Muscle layer of colon (tissue), 2 donors: ENCODE data around the gene ZNF202.
"Not testable (repeated sequence)": the region's sequence is repeated elsewhere in the genome, so short reads cannot be mapped to it uniquely, and the experiment has no call there.

Experiments
- H3K27ac ChIP-seq: one replicate; pipeline ENCODE4 v1.7.0; 2013; ENCODE audit warnings: low read depth, mild to moderate bottlenecking, low read length, moderate library complexity
- H3K27me3 ChIP-seq, 2 donors: one replicate each; pipeline ENCODE4 v1.7.0; 2013; ENCODE audit warnings: low read length in 2 of 2, mild to moderate bottlenecking in 2 of 2; ENCODE audit not compliant: insufficient read depth in 2 of 2, control insufficient read depth in 1 of 2
- H3K36me3 ChIP-seq: one replicate; pipeline ENCODE4 v1.7.0; 2013; ENCODE audit warnings: mild to moderate bottlenecking, low read length; ENCODE audit not compliant: insufficient read depth
- H3K4me1 ChIP-seq: one replicate; pipeline ENCODE4 v1.7.0; 2013; ENCODE audit warnings: mild to moderate bottlenecking, low read length; ENCODE audit not compliant: insufficient read depth
- H3K4me3 ChIP-seq, 2 donors: one replicate each; pipeline ENCODE4 v1.7.0; 2013; ENCODE audit warnings: low read length in 2 of 2, low read depth in 1 of 2, mild to moderate bottlenecking in 1 of 2, moderate library complexity in 1 of 2
- H3K9ac ChIP-seq: one replicate; pipeline ENCODE4 v1.7.0; 2013; ENCODE audit warnings: low read length
- H3K9me3 ChIP-seq: one replicate; pipeline ENCODE4 v1.7.0; 2013; ENCODE audit warnings: mild to moderate bottlenecking, low read length
- donor health status: abdominal sarcoma.
- donor health status: Adenocarcinoma of cecum.

Gene ZNF202

DNA sequence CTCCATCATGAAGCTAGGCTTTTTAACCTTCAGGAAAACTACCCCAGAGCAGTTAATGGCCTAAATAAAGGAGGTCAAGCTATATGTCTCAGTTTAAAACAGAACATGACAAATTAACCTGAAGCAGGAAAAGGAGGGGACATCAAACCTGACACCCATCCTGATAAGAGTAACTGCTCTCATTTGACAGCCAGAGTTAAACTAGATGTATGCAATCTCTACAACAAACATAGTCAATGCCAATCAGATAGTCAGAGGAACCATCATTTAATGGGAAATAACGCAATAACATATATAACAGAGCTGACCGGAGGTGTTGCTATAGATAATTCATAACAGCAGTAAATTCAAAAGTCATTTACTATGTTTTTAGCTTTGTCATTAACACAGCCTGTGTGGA is 3.1 kb downstream of the ZNF202 start:
- H3K9ac ChIP-seq = no peak overlapping the region
- H3K27ac ChIP-seq = no peak overlapping the region
- H3K36me3 ChIP-seq = peaks cover 4% of the 10 kb centered on the region
- no peaks in the 10 kb centered on the region for H3K9me3 ChIP-seq
- no peaks in the 10 kb centered on the region for H3K27me3 ChIP-seq
- H3K4me1 ChIP-seq = peaks cover 16% of the 10 kb centered on the region
- no peak overlapping the region for H3K4me3 ChIP-seq

DNA sequence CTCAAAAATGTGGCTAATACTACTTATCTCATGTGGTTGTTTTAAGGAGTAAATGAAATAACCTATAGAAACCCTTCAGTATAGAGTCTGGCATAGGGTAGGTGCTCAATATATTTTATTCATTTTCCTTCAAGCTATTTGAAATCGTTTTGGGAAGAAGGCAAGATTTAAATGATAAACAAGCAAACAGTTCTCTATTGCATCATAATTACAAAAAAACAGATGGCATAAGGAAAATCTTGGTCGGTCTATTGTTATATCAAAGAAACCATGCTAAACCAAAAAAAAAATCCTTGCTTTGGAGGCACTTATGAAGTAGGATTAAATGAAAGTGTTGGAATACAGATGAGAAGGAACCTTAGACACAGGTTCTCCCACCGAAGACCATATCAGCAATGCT is 4.7 kb downstream of the ZNF202 start:
- no peak overlapping the region for H3K27ac ChIP-seq
- H3K9me3 ChIP-seq = no peaks in the 10 kb centered on the region
- peaks cover 4% of the 10 kb centered on the region for H3K36me3 ChIP-seq
- H3K4me1 ChIP-seq = peaks cover 8% of the 10 kb centered on the region
- no peak overlapping the region for H3K4me3 ChIP-seq
- no peak overlapping the region for H3K9ac ChIP-seq
- no peaks in the 10 kb centered on the region for H3K27me3 ChIP-seq

DNA sequence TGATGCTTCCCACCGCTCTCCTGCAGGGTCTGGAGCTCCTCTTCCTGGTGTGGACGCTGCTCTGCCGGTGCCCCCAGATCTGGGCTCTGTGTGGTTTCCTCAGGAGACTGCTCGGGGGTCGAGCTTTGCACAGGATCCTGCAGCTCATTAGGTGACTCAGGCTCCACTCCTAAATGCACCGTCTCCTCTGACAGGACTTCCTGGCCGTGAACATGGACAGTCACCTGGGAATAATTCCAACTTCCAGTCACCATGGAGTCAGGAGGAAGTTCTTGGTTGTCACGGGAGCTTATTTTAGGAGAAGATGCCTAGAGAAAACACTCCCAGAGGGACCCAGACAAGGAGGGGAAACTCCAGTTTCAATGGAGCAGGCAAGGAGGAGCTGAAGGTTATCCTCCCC is 11.9 kb downstream of the ZNF202 start:
- Histone ChIP-seq H3K9ac (no peak overlapping the region), H3K27ac (no peak overlapping the region), H3K36me3 (peaks cover 70% of the 10 kb centered on the region), H3K4me1 (no peaks in the 10 kb centered on the region), H3K27me3 (no peaks in the 10 kb centered on the region), H3K9me3 (no peaks in the 10 kb centered on the region), H3K4me3 (no peak overlapping the region)

DNA sequence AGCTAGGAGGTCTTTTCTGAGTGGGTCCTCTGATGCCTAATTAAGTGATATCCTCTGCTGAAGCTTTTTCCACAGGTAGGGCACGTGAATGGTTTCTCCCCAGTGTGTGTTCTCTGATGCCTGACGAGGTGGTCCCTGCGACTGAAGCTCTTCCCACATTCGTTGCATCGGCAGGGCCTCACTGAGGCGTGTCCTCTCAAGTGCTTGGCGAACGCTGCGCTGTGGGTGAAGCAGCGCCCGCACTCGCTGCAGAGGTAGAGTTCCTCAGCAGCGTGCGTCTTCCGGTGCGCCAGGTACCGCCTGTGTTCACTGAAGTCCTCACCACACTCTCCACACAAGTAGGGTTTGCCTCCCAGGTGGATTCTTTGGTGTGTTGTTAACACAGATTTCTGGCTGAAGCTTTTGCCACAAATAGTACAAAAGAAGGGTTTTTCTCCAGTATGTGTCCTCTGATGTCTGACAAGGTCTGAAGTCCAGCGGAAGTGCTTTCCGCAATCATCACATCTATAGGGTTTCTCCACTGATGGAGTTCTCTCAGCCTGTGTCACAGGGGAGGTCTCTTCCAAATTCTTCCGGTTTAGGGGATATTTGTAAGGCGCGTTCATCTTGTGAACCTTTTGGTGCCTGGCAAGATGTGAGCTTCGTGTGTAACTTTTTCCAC is 15.3 kb downstream of the ZNF202 start:
- peaks cover 73% of the 10 kb centered on the region for H3K36me3 ChIP-seq
- no peak overlapping the region for H3K9ac ChIP-seq

DNA sequence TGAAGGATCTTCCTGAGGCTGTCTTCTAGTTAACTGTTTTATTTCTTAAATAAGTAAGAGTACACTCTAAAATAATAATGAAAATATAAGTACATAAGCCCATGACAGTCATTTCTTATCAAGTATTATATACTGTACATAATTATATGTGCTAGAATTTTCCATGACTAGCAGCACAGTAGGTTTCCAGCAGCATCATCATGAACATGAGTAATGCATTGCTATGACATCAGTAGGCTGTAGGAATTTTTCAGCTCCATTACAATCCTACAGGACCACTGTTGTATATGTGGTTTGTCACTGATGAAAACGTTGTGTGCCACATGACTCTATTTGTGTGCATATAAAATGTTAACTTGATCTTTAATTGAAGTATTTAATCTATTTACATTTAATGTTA is 22.0 kb downstream of the ZNF202 start:
- H3K9me3 ChIP-seq = no peaks in the 10 kb centered on the region
- no peak overlapping the region for H3K27ac ChIP-seq
- H3K9ac ChIP-seq = no peak overlapping the region
- H3K36me3 ChIP-seq = peaks cover 6% of the 10 kb centered on the region
- H3K4me3 ChIP-seq = no peak overlapping the region
- H3K4me1 ChIP-seq = no peaks in the 10 kb centered on the region
- H3K27me3 ChIP-seq = no peaks in the 10 kb centered on the region

More for the DNA sequence above, 15.3 kb downstream of the ZNF202 start:
- Histone ChIP-seq H3K27ac (no peak overlapping the region), H3K9me3 (no peaks in the 10 kb centered on the region), H3K4me1 (no peaks in the 10 kb centered on the region), H3K4me3 (no peak overlapping the region), H3K27me3 (no peaks in the 10 kb centered on the region)

- H3K9me3 ChIP-seq = no peaks in the 10 kb centered on the region
- no peak overlapping the region for H3K9ac ChIP-seq
- H3K4me3 ChIP-seq = no peak overlapping the region
- H3K27ac ChIP-seq = no peak overlapping the region
- no peaks in the 10 kb centered on the region for H3K4me1 ChIP-seq
- H3K36me3 ChIP-seq = no peaks in the 10 kb centered on the region
- H3K27me3 ChIP-seq = no peaks in the 10 kb centered on the region
Measured at GRCh38 chr11:123718469-123718868, 23.0 kb downstream of the ZNF202 start.

- no peaks in the 10 kb centered on the region for H3K9me3 ChIP-seq
- H3K4me3 ChIP-seq = no peak overlapping the region
- no peak overlapping the region for H3K9ac ChIP-seq
- no peaks in the 10 kb centered on the region for H3K4me1 ChIP-seq
- no peak overlapping the region for H3K27ac ChIP-seq
- H3K36me3 ChIP-seq = no peaks in the 10 kb centered on the region
- no peaks in the 10 kb centered on the region for H3K27me3 ChIP-seq
Measured at GRCh38 chr11:123718063-123718462, 23.4 kb downstream of the ZNF202 start.

- not testable (repeated sequence) for H3K9me3 ChIP-seq, H3K4me1 ChIP-seq, H3K27ac ChIP-seq
Measured at GRCh38 chr11:123712627-123713026, 28.8 kb downstream of the ZNF202 start.

GRCh38 chr11:123707606-123708205 is 33.8 kb downstream of the ZNF202 start:
- no peaks in the 10 kb centered on the region for H3K27me3 ChIP-seq
- H3K4me3 ChIP-seq = no peak overlapping the region
- no peaks in the 10 kb centered on the region for H3K9me3 ChIP-seq
- no peaks in the 10 kb centered on the region for H3K36me3 ChIP-seq
- H3K27ac ChIP-seq = no peak overlapping the region
- H3K4me1 ChIP-seq = no peaks in the 10 kb centered on the region
- no peak overlapping the region for H3K9ac ChIP-seq

More at GRCh38 chr11:123712627-123713026, 28.8 kb downstream of the ZNF202 start:
- not testable (repeated sequence) for H3K27me3 ChIP-seq, H3K36me3 ChIP-seq, H3K9ac ChIP-seq, H3K4me3 ChIP-seq

GRCh38 chr11:123707206-123707605 is 34.3 kb downstream of the ZNF202 start:
- Histone ChIP-seq H3K4me3 (no peak overlapping the region), H3K9ac (no peak overlapping the region), H3K9me3 (no peaks in the 10 kb centered on the region), H3K27ac (no peak overlapping the region), H3K36me3 (no peaks in the 10 kb centered on the region), H3K4me1 (no peaks in the 10 kb centered on the region), H3K27me3 (no peaks in the 10 kb centered on the region)

DNA sequence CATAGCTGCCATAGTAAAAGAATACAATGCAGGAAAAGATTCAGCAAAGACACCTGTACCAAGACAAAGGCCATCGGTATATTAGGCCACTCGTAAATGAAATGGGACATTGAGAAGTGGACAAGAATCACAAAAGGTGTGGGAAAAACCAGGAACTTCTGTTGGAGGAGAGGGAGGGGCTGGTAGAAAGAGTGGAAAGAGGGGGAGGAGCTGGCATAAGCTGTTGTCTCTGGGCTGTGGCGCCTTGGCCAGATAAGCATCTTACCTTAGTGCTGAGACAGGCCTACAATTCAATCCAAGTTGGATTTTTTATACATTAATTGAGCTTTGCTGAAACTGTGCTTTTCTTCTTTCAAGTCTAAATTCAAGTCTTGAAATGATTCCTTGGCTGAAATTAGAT is 37.1 kb downstream of the ZNF202 start:
- H3K4me1 ChIP-seq = no peaks in the 10 kb centered on the region
- H3K27ac ChIP-seq = no peak overlapping the region
- no peaks in the 10 kb centered on the region for H3K27me3 ChIP-seq
- no peaks in the 10 kb centered on the region for H3K9me3 ChIP-seq
- no peaks in the 10 kb centered on the region for H3K36me3 ChIP-seq
- H3K9ac ChIP-seq = no peak overlapping the region
- H3K4me3 ChIP-seq = no peak overlapping the region

- no peaks in the 10 kb centered on the region for H3K36me3 ChIP-seq
- H3K27me3 ChIP-seq = no peaks in the 10 kb centered on the region
- no peak overlapping the region for H3K9ac ChIP-seq
- H3K27ac ChIP-seq = no peak overlapping the region
- H3K9me3 ChIP-seq = no peaks in the 10 kb centered on the region
- H3K4me1 ChIP-seq = no peaks in the 10 kb centered on the region
- H3K4me3 ChIP-seq = no peak overlapping the region
Measured at GRCh38 chr11:123702696-123703095, 38.8 kb downstream of the ZNF202 start.
